Measurements from ENCODE around the gene CHST2.
"Not testable (repeated sequence)": the region's sequence is repeated elsewhere in the genome, so short reads cannot be mapped to it uniquely, and the experiment has no call there.

DNA sequence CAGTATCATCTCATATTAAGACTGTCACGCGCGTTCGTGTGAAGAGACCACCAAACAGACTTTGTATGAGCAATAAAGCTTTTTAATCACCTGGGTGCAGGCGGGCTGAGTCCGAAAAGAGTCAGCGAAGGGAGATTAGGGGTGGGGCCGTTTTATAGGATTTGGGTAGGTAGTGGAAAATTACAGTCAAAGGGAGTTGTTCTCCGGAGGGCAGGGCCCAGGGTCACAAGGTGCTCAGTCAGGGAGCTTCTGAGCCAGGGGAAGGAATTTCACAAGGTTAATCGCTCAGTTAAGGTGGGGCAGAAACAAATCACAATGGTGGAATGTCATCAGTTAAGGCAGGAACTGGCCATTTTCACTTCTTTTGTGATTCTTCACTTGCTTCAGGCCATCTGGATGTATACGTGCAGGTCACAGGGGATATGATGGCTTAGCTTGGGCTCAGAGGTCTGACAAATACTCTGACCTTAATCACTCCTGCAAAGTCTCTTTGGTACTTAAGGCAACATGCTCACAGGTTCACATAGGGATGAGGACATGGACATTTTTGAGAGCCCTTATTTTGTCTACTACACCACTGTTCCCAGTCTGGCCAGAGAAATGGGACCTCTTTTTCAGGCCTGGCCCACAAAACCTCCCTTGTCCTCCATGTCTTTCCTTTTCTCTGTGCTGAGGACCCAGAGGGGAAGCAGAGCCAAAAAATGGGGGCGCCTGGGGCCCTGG is 47.1 kb upstream of the CHST2 start:
- not testable (repeated sequence) for TF ChIP-seq POLR2A (IDR thresholded peaks at IDR 0.05; ENCODE audit: low read depth); POLR2AphosphoS5 (IDR thresholded peaks at IDR 0.05); EP300 (IDR thresholded peaks at IDR 0.05)
- TF ChIP-seq, protein P1, sequence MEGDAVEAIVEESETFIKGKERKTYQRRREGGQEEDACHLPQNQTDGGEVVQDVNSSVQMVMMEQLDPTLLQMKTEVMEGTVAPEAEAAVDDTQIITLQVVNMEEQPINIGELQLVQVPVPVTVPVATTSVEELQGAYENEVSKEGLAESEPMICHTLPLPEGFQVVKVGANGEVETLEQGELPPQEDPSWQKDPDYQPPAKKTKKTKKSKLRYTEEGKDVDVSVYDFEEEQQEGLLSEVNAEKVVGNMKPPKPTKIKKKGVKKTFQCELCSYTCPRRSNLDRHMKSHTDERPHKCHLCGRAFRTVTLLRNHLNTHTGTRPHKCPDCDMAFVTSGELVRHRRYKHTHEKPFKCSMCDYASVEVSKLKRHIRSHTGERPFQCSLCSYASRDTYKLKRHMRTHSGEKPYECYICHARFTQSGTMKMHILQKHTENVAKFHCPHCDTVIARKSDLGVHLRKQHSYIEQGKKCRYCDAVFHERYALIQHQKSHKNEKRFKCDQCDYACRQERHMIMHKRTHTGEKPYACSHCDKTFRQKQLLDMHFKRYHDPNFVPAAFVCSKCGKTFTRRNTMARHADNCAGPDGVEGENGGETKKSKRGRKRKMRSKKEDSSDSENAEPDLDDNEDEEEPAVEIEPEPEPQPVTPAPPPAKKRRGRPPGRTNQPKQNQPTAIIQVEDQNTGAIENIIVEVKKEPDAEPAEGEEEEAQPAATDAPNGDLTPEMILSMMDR (IDR thresholded peaks at IDR 0.05): not testable (repeated sequence)

All from esophagus muscularis mucosa (tissue), 4 donors.